ENCODE results near the gene DAB1.

GRCh38 chr1:57192222-57192621, 231.6 kb downstream of the DAB1 start:
- TF ChIP-seq CTCF (IDR thresholded peaks at IDR 0.05) (no peak), POLR2A (IDR thresholded peaks at IDR 0.05) (no peak)

Measured in right lobe of liver (tissue), 4 donors.